ENCODE measurements around the gene GALNTL6.

The GALNTL6 gene

GRCh38 chr4:171891038-171891437, 77.8 kb downstream of the GALNTL6 start:
- no peak for DNase-seq

GRCh38 chr4:171896426-171896825, 83.2 kb downstream of the GALNTL6 start:
- no peak for DNase-seq

GRCh38 chr4:171919314-171919713, 106.1 kb downstream of the GALNTL6 start:
- no peak for DNase-seq

- DNase-seq: no peak
Observed at GRCh38 chr4:171920901-171921300, 107.7 kb downstream of the GALNTL6 start.

- DNase-seq: no peak
Observed at GRCh38 chr4:171924746-171925376, 111.7 kb downstream of the GALNTL6 start.

- DNase-seq: no peak
Observed at GRCh38 chr4:171928336-171928735, 115.1 kb downstream of the GALNTL6 start.

GRCh38 chr4:171929477-171929876, 116.3 kb downstream of the GALNTL6 start:
- no peak for DNase-seq

GRCh38 chr4:171929907-171930306, 116.7 kb downstream of the GALNTL6 start:
- no peak for DNase-seq

- DNase-seq: no peak
Observed at GRCh38 chr4:171932238-171932637, 119.0 kb downstream of the GALNTL6 start.

GRCh38 chr4:171940656-171941055, 127.5 kb downstream of the GALNTL6 start:
- DNase-seq: no peak

GRCh38 chr4:171947400-171947799, 134.2 kb downstream of the GALNTL6 start:
- no peak for DNase-seq

GRCh38 chr4:171948038-171948437, 134.8 kb downstream of the GALNTL6 start:
- no peak for DNase-seq

GRCh38 chr4:171954650-171955049, 141.4 kb downstream of the GALNTL6 start:
- DNase-seq: no peak

- no peak for DNase-seq
Observed at GRCh38 chr4:171956678-171957077, 143.5 kb downstream of the GALNTL6 start.

- no peak for DNase-seq
Observed at GRCh38 chr4:171962110-171962509, 148.9 kb downstream of the GALNTL6 start.

- DNase-seq: no peak
Observed at GRCh38 chr4:171966356-171966755, 153.2 kb downstream of the GALNTL6 start.

GRCh38 chr4:171978216-171978615, 165.0 kb downstream of the GALNTL6 start:
- DNase-seq: no peak

GRCh38 chr4:171979461-171979860, 166.3 kb downstream of the GALNTL6 start:
- no peak for DNase-seq

- DNase-seq: no peak
Observed at GRCh38 chr4:171981185-171981584, 168.0 kb downstream of the GALNTL6 start.

GRCh38 chr4:171983935-171984805, 171.0 kb downstream of the GALNTL6 start:
- no peak for DNase-seq

GRCh38 chr4:171985129-171985528, 171.9 kb downstream of the GALNTL6 start:
- no peak for DNase-seq

- no peak for DNase-seq
Observed at GRCh38 chr4:171993247-171993646, 180.0 kb downstream of the GALNTL6 start.

- DNase-seq: no peak
Observed at GRCh38 chr4:172007889-172008288, 194.7 kb downstream of the GALNTL6 start.

- DNase-seq: no peak
Observed at GRCh38 chr4:172009446-172010230, 196.4 kb downstream of the GALNTL6 start.

Data from NCI-H2081 treated with DMSO at 0.1 percent for 48 hours (cell line).